ENCODE results near the gene STPG1.

STPG1 gene

DNA sequence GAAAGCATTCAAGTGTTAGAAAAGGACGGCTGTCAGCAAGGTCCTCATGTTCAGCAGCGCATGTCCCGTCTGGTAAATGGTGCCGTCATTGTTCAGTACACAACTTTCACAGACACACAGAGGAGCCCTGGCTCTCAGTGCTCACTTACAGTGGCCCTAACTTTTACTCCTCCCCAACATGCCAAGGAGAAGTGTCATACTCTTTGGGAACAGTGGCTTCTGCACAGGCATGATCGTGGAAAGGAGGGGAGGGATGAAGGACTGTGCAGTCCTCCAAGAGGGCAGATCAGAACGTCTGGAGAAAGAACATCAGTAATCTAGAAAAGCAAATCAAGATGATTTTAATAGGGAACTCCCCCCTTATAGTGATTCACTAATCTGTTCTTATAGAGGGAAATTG lies 98.2 kb downstream of the STPG1 start:
- no peak for DNase-seq

DNA sequence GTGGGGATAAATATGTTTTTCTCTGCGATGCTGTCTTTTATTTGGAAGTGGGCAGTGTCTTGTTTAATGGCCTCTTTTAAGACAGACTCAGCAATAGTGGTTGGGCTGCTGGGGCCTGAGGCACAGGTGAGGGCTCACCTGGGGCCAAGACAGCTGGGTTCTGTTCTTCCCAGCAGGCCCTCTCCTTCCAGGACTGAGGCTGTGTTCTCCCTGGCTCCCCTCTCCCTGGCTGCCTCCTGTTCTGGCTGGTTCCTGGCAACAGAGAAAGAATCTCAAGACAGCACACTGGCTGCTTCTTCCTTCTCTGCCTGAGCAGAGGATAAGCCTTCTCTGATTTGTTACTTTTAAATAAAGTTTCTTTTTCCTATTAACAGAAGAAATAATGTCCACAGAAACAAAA lies 101.8 kb downstream of the STPG1 start:
- no peak for DNase-seq

DNA sequence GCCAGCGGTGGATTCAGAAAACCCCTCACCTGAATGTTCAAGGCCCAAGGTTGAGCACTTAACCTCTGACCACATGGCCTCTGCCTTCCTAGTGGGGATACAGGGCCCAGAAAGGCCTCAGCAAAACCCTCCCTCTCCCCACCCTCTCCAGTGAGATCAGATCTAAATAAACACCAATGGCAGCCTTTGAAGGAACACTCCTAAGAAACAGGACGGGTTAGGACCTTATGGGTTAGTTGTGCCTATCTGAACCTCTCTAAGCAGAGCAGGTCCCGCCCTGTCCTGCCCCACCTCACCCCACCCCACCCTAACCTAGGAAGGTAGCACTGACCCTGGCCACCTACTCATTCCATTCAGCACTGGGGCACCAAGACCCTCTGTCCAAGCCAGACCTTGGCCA lies 102.3 kb downstream of the STPG1 start:
- no peak for DNase-seq

- DNase-seq = peak; percentile 35
These were observed 103.7 kb downstream of the STPG1 start for GRCh38 chr1:24309762-24310485.

DNA sequence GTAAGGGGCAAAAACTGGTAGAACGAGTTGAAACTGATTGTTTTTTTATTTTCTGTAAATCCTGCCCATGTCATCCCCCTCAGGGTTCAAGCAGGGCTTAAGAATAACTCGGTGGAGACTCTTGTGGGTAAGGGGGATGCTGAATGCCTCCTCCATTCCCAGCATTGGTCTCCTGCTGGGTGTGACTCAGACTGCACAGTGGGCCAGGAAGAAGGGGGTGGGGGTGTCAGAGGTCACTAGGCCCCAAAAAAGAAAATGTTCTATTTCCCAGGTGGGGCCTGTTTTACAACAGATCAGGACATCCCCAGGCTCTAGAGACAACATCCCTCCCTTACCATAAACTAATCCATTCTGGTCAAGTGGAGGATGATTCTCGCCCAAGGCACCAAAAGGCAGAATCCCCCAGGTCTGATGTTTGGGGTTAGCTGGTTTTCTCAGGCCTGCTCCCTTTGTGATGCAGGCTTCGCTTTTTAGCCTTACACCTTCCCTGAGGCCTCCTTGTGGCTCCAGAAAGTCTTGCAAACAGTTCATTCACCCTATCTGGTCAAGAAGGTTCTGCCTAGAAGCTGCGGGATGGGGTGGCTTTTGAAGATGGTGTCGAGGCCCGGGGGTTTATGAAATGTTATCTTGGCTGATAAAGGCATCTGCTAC lies 105.1 kb downstream of the STPG1 start:
- no peak for DNase-seq

All from activated CD4-positive, alpha-beta T cell treated with anti-CD3 and anti-CD28 coated beads, Interleukin-2, amount 50 U/mL, for 16 hours (primary cell).